GM19025 (cell line): Measurements from ENCODE around the gene CKMT1A.
"Not testable (repeated sequence)": the region's sequence is repeated elsewhere in the genome, so short reads cannot be mapped to it uniquely, and the experiment has no call there.

Source experiments
- ATAC-seq: cut with Tn5 transposase; IDR thresholded peaks from one replicate; pipeline ENCODE4 v1.9.1; 2021; ENCODE audit warnings: mild to moderate bottlenecking, low read depth, moderate library complexity; ENCODE audit not compliant: unreplicated experiment

CKMT1A gene

DNA sequence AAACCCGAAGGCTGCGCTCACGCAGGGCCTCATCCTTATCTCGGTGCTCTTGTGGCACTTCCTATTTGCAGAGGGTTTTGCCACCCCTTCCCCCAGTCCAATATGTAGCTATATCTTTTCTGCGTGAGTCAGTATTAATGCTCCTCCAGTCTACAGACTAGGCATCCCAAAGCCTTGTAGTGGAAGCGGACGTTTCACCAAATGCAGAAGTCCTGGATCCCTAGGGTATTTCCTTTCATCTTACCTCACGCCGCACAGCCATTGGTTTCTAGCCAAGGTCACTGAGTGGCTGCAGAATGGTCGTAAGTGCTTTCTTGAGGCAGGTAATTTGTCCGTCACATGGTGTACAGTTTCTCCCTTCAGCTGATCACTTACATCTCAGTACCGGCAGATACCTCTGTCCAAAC, 53.2 kb downstream of the CKMT1A start:
- not testable (repeated sequence) for ATAC-seq

- ATAC-seq, result no peak
These were observed 54.7 kb downstream of the CKMT1A start for GRCh38 chr15:43748376-43748775.
